NCI-H524 (cell line): ENCODE results near the gene MATK.
A peak's percentile ranks its signal among the peaks of the same experiment; 100 is the strongest.

Source experiments
- DNase-seq, 2 experiments: peaks; one replicate each; lab custom pipeline; 2025; lab: John Stamatoyannopoulos, UW

MATK gene, protein sequence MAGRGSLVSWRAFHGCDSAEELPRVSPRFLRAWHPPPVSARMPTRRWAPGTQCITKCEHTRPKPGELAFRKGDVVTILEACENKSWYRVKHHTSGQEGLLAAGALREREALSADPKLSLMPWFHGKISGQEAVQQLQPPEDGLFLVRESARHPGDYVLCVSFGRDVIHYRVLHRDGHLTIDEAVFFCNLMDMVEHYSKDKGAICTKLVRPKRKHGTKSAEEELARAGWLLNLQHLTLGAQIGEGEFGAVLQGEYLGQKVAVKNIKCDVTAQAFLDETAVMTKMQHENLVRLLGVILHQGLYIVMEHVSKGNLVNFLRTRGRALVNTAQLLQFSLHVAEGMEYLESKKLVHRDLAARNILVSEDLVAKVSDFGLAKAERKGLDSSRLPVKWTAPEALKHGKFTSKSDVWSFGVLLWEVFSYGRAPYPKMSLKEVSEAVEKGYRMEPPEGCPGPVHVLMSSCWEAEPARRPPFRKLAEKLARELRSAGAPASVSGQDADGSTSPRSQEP

DNA sequence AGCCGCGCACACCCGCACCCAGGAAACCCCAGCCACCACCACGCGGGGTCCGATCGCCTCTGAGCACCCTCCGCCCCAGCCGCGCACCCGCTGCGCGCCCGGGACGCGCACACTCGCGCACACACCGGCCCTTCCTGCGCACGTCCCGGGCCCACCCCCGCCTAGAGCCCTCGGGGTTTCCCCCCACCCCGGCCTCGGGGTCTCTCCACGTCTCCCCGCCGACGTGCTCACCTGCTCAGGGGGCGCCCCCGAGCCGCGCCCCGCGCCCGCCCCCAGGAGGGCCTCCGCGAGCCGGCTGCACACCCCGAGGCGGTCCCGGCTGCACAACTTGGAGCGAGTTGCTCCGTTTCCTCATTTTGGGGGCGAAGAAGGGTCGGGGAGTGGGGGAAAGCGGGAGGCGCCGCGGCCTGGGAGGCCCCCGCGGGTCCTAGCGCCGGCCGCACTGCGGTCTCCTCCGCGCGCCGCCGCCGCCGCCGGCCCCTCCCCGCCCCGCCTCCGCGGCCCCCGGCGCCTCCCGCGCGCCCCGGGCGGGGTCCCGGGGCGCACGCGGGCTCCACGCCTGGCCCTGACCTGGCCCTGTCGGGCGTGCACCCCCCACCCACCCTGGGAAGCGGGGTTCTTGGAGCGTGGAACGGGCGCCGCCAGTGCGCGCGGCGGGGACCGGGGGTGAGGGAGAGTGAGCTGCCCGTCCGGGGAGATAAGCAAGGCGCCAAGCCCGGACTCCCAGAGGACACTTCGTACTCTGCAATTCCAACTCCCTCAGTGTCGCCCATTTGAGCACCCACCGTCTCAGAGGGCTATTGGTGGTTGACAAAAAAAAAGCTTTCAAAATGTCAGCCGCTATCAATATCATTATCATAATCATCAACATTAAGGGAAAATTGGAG, at the start of gene MATK:
MATK (minus strand) TSS at position 444 of the 887 bp plus-strand sequence. CDS start 1,246 bp downstream, outside the sequence.
- no peak for DNase-seq

DNA sequence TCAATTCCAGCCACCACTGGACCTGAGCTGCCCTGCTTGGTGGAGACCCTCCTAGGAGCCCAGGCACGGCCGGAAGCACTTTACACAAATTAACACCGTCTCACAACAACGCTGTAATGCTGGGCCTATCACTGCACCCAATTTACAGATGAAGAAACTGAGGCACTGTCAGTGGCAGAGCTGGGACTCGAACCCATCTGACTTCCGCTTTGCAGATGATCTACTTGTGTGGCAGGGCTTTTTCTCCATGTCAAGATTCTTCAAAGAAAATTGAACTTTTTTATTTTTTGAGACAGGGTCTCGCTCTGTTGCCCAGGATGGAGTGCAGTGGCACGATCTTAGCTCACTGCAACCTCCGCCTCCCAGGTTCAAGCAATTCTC, 48.9 kb upstream of the MATK start:
- DNase-seq, result no peak

DNA sequence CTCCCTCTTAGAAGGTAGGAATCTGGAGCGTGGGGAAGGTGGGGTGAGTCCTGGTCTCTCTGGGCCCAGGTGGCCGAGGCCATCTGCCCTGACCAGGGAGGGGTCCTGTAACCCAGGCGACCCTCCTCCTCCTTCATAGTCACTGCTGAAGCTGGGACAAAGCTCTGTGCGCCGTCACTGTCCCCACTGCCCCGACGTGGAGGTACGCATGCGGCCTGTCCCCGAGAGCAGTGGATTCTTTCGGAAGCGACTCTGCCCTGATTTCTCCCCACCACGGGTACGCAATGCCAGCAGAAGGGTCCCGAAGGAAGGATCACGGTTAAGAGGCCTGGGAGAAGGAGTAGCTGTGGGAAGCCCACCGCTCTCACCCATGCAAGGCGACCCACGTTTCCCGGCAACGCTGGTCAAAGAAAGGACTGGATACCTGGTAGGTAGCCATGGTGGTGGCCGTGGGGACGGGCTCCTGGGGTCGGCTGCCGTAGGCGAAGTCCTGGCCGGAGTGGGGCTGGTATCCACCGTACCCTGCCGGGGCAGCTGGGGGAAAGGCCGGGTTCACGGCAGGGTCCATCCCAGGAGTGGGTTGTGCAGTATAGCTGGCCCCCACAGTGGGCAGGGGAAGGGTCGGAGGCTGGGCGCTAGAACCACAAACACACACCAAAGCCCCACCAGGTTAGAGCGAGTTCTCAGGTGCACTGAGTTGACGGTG, 48.3 kb upstream of the MATK start:
- no peak for DNase-seq

DNA sequence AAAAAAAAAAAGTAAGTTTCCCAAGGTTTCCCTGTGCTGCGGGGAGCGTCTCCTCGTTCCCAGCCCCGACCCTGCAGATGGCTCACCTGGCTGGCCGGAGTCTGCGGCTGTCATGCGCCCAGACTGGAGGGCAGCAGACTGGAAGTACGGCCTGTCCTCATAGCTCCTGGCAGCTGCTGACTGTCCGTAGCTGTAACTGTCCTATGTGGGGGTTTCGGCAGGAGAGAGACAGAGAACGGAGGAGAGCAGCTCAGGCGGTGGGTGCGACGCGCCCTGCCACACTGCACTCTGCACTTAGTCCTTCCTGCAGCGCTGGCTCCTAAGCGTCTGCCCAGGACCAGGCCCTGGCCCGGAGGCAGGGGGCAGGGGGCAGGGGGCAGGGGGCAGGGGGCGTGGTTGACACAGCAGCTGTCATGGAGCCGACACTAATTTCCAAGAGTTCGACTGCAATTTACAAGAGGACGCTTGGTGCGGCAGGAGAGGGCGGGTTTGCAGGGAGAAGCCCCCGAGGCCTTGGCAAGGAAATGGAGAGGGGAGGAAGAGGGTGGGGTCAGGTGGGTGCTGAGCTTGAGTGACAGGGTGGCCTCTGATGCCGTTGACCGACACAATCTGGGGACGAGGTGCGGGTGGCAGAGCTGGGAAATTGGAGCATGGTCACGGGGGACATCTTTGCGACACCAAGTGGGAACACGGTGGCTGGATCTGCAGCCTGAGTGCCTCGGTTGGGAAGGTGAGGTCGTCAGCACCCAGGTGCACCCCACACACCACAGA, 47.6 kb upstream of the MATK start:
- DNase-seq, result no peak

DNA sequence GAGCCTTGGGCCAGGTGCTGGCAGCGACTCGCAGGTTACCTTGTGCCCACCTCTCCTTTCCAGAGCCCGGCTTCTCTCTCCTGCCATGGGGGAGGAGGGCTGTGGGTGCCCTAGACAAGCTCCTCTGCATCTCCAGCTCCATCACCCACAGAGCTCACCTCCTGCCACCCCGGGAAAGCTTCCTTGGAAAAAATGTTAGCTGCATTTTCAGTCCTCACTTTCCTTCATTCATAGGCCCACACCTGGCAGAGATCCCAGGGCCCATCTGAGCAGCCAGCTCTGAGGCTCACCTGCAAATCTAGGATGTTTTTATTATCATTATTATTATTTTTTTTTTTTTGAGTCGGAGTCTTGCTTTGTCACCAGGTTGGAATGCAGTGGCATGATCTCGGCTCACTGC, 45.8 kb upstream of the MATK start:
- DNase-seq, result no peak

DNA sequence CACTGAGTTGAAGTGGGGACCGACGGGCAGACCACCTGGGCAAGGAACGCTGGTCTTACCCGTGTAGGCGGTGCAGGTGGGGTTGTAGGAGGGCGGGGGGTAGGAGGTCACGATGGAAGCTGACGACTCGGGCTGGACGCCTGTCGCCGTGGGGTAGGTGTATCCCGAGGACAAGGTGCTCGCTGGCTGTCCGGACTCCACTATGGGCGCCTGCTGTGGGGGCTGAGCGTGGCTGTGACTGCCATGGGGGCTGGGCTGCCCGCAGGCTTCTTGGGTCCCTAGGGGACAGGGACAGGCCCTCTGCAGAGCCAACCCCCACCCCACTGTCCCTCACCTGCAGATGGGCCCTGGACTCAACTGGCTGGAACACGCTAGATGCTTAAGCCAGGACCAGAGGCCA, 45.4 kb upstream of the MATK start:
- no peak for DNase-seq

DNA sequence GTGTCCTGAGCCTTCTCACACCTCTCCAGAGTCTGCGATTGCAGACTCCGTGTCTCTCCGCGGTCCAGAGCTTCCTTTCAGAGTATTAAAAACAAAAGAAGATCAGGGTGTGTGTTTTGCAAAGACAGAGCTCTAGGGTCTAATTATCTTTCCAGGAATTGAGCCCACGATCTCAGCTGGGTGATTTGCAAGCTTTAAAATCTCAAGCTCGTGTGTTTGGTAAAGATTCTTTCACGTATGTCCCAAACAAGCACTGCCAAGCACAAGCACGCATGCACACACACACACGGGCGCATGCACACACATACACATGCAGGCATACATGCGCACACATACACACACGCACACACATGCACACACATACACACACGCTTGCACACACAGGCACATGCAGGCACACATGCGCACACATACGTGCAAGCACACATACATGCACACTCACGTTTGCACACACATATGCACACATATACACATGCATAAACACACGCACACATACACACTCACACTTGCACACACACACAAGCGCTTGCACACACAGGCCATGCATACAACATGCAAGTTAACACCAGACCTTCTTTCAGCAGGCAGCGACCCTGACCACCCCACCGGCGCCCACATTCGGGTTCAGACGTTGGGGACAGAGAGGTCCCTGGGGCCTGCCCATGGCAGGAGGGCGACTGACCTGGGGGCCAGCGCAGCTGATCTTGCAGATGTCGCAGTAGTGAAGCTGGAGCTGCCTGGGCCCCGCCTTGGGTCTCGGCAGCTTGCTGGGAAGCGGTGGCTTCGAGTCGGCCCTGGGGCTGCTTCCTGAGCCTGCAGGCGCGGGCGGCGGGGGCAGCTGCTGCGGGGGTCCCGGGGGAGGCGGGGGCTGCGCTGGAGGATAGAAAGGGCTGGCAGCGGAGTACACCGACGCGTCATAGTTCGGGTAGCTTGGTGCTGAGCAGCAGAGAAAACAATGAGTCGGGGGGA, 44.7 kb upstream of the MATK start:
- DNase-seq, result peak in 1 of 2 experiments; percentile 22

DNA sequence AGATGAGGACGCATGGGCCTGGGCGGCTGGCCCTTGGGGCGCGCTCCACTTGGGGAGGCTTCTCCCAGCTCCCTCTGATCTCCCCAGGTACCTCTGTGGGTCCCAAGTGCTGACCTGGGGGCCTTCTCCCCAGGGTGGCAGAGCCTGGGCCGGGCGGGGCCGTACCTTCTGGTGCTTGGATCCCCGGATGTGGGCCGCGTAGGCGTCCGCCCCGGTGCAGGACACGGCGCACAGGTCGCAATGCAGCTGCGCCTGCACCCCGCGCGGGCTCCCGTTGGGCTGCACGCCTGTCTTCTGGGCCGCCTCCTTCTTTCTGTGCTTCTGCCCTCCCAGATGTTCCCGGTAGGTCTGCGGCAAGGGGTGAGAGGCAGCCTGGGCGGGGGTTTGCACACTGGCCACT, 41.1 kb upstream of the MATK start:
- no peak for DNase-seq

DNA sequence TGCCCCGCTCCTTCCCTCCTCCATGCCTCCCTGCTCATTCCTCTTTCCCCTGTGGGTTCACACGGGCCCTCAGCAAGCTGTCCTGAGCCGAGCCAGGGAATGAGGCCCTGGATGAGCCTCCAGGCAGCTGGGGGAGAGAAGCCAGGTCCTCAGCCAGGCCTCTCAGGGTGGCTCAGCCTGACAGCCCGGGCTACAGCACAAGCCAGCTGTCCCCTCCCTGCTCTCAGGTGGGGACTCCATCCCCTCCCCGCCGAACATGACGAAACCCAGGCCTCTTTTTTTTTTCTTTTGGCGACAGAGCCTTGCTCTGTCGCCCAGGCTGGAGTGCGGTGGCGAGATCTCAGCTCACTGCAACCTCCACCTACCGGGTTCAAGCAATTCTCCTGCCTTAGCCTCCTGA, 40.0 kb upstream of the MATK start:
- DNase-seq, result peak; percentile 20 to 30

DNA sequence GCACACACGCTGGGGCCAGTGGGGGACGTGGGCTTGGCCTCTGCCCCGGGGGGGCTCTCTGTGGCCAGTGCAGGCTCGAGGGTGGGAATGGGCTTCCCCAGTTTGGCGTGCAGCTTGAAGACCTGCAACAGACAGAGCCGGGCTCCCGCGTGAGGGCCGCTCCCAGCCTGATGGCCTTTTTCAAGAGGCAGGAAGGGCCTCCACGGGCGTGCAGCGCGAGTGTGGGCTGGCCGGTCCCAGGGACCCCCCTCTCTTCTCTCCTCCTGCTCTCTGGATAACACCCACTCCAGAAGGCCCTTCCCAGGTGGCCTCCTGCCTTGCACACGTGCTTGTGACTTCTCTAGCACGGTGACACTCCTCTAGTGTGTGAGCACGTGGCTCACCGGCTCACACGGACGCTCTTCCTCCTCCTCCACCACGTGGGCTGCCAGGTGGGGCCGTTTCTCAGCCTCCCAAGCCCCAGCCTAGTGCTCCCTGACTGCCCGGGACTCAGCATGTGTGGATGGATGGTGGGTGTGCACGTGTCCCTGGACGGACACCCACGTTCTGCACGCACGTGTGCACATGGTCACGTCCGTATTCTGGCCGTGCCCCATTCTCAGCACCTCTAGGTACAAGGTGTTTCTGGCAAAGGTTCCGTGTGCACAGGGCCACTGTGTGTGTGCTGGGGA, 39.2 kb upstream of the MATK start:
- no peak for DNase-seq

DNA sequence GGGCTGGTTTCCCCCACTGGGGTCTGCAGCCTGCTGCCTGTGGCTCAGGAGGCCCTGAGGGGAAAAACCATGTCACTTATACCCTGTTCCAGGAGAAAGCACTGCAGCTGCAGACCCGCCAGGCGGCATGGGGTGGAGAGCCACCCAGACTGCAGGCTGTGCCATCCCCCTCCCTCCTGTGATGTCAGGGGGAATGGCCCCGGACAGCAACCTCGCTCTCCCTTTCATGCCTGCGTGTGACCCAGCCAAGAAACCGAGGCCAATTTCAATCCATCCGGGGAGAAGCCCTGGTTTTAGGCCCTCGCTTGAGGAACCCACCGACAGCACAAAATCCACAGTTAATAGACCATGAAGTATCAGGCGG, 37.2 kb upstream of the MATK start:
- no peak for DNase-seq

DNA sequence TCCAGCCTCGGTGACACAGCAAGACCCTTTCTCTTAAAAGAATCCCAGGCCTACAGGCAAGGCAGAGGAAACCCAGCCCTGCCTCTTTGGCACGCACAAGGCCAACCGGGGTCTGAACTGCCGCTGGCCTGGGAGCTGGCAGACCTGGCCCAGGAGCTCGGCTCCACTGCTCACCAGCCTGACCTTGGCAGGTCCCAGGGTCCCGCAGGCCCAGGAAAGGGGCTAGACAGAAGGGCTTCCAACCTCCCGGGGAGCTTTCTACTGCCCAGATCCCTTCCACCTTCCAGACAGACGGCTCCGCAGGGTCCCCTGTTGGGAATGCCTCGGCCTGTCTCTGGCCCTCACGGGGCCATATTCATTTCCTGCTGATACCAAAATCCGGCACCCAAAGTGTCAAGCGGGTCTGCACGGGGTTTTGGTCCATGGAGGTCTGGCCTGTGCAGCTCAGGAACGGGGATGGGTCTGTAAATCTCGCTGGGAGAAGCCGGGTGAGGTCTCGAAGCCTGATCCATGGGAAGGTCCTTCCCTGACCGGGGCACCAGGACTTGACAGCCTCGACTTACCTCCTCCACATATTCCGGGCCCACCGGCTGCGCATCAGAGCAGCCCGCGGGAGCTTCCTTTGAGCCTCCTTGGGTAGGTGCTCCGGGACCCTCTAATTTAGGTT, 36.6 kb upstream of the MATK start:
- DNase-seq, result no peak

DNA sequence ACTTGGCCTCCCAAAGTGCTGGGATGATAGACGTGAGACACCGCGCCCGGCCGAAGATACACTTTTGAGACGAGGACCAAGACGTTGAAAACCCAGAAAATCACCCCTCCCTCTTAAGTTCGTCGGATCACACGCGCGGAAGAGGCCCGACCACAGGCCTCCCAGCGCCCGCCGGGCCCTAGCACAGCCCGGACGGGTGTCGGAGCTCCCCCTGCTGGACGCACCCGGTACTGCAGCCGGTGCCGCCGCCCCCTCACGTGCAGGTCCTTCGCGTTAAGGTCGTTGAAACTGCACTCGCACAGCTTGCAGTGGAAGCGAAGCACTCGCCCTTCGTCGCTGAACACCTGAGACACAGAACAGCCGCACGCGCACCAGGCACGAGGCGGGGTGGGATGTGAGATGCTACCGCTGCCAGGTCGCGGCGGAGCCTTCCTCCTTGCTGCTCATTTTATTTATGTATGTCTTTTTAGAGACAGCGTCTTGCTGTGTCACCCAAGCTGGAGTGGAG, 35.7 kb upstream of the MATK start:
- DNase-seq, result peak; percentile 19 to 62

DNA sequence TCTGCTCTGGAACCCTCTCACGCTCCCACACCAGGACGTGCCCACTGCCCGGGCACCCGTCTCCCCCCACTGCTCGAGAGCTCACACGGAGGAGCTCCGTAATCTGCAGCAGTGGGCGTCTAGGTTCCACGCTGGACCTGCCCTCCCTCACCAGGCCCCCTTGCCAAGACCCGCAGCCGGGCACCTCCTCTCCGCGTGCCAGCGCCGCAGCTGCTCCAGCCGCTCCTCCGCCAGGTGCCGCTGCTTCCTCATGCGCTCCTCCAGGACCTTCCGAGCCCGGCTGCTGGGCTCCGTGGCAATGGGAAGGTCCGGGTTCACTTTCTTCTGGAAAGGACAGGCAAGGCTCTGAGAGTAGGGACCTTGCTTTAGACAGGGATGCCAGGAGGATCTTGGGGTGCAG, 35.0 kb upstream of the MATK start:
- DNase-seq, result peak; percentile 74 to 78

DNA sequence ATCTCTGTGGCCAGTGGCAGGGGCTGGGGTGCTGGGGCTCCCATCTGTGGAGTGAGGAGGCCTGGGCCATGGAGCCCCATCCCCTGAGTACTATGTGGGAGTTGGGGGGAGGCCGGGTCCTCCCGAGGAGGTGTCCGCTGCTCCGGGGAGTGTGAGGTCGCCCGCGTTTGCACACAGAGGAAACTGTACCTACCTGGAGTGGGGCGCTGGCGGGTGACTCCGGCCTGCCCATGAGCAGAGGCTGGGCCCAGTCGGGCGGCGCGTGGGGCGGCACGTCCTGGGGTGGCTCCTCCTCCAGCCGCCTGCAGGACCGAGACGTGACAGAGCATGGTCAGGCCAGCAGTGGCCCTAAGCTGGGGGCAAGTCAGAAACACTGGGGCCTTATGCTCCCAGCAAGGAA, 33.8 kb upstream of the MATK start:
- DNase-seq, result no peak

DNA sequence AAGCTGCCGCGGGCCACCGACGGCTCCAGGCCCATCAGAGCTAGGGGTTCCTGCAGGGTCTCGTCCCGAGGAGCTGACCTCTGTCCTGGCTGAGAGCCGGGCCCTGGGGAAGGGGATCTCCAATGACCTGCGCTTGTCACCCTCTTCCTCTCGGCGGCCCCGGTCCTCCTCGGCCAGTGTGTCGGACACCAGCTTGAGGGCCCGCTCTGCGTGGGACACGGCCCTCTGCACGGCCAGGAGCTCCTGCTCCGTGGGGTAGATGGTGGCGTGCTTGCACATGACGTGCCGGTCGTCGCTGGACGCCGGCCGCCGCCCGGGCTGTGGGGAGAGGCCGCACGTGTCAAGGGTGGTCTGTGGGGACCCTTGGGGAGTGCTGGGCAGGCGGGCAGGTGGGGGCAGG, 32.7 kb upstream of the MATK start:
- no peak for DNase-seq

DNA sequence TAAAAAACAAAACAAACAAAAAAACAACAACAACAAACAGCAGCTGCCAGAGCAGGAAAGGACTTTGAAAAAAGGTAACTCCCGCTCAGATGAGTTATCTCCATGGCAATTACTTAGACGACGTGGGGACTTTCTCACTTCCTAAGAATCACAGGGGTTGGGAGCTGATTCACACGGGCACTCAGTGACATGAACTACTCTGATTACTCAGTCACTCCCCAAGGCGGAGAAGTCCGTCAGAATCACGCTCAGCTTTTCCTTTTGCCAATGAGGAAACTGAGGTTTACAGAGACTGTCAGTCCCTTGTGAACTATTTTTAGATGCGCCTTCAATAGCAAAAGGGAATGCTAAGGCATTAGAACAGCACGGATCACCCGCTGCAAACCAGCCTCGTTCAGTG, 32.3 kb upstream of the MATK start:
- no peak for DNase-seq

DNA sequence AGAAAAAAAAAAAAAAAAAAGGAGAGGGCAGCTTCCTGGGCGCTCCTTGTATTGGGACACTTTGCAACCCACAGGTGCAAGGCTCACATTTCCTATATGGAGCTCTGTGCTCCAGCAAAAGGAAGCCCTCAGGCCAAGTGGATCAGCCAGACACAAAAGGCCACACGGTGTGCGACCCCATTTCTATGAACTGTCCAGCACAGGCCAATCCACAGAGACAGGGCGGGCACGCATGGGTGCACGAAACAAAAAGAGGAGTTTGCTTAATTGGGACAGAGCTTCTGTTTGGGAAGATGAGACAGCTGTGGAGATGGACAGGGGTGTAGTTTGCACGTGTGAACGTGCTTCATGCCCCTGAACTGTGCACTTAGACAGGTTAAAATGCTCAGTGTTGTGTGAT, 31.6 kb upstream of the MATK start:
- DNase-seq, result no peak

DNA sequence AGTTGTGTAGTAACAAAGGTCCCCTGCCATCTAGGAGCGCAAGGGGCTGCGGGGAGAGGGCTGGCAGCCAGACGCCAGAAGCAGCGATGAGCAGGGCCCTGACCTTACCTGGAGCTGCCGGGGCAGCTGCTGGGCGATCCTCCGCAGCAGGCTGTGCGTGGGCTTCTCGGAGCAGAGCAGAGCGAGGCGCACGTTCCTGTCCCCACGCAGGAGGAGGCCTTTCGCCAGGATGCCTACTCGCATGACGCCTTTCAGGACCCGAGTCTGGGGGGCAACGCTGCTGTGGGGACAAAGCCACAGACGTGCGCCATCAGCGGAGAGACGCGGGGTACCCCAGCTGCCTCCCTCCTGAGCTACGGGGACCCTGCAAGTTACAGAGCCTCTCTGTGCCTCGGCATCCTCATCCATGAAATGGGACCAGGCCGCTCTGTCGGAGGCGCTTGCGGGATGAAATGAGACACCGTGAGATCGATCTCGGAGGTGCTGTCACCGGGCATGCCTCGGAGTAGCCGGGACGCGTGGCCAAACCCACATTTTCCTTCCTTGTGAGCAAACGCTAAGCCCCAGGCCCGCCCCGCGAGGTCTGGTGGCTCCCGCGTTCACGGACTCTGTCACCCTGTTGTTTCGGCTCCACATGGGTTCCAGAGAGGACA, 30.5 kb upstream of the MATK start:
- DNase-seq, result no peak
